GM18907 (cell line): ENCODE data around the gene ZGLP1.

Experiments used
- ATAC-seq: cut with Tn5 transposase; IDR thresholded peaks from one replicate; pipeline ENCODE4 v1.9.1; 2021; ENCODE audit warnings: mild to moderate bottlenecking, moderate library complexity; ENCODE audit not compliant: unreplicated experiment

Gene ZGLP1

GRCh38 chr19:10295847-10296591 lies 13.6 kb downstream of the ZGLP1 start:
- ATAC-seq, result no peak

DNA sequence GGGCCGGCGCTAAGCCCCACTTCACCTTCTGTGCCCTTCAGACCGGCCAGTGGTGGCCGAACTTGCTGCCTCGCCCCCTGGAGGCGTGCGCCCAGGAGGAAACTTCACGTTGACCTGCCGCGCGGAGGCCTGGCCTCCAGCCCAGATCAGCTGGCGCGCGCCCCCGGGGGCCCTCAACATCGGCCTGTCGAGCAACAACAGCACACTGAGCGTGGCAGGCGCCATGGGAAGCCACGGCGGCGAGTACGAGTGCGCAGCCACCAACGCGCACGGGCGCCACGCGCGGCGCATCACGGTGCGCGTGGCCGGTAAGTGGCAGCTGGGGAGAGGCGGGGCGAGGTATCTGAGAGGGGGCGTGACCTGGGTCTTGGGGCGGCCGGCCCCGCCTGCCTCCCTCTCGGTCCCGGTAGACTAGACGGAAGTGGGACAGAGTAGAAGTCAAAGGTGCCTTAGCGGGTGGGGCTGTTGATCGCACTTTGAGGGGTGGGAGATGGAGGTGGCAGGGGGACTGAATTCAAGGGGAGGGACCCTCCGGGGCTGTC lies 14.2 kb downstream of the ZGLP1 start:
- ATAC-seq, result no peak

- ATAC-seq, result no peak
Observed at GRCh38 chr19:10294368-10294697, 15.3 kb downstream of the ZGLP1 start.

DNA sequence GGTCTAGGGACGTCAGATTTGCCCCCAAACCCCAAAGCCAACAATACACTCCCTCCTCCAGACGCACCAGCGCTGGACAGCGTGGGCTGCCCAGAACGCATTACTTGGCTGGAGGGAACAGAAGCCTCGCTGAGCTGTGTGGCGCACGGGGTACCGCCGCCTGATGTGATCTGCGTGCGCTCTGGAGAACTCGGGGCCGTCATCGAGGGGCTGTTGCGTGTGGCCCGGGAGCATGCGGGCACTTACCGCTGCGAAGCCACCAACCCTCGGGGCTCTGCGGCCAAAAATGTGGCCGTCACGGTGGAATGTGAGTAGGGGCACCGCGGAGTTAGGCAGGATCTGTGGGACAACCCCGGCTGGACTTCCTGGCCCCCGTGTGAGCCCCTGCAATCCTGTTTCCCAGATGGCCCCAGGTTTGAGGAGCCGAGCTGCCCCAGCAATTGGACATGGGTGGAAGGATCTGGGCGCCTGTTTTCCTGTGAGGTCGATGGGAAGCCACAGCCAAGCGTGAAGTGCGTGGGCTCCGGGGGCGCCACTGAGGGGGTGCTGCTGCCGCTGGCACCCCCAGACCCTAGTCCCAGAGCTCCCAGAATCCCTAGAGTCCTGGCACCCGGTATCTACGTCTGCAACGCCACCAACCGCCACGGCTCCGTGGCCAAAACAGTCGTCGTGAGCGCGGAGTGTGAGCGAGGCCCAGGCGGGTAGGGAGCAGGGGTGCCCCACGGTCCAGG lies 15.8 kb downstream of the ZGLP1 start:
- no peak for ATAC-seq

GRCh38 chr19:10292789-10293636 lies 16.6 kb downstream of the ZGLP1 start:
- no peak for ATAC-seq

- peak; percentile 47 for ATAC-seq
Observed at GRCh38 chr19:10292206-10292788, 17.3 kb downstream of the ZGLP1 start.

- ATAC-seq, result no peak
Observed at GRCh38 chr19:10291554-10292205, 17.9 kb downstream of the ZGLP1 start.

GRCh38 chr19:10290876-10291553 lies 18.6 kb downstream of the ZGLP1 start:
- no peak for ATAC-seq

DNA sequence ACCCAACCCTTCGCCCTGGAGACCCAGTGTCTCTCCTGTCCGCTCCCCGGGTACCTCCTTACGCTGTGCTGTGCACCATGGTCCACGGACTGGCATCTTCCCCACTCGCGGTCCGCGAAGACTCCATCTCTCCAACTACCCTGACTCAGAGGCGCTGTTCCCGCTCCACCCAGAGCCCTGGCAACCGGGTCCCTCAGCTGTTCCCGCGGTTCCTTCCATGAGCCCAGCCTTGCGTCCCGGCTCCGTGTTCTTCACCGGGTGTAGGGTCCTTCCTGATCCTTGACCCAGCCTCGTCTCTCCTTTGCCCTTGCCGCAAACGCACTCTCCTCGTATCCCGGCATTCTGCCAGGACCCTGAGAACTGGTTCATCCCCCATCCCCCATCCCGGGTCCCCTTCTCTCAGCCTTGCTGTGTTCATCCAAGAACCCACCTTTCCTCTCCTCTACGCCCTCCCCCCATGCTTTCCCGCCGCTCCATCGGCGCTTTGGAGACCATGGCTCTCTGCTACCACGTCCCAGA lies 19.2 kb downstream of the ZGLP1 start:
- no peak for ATAC-seq

- ATAC-seq, result no peak
Observed at GRCh38 chr19:10289836-10290356, 19.7 kb downstream of the ZGLP1 start, which contains the start of gene ICAM5. Gene ICAM5 (plus strand): TSS chr19:10289952. CDS start chr19:10290044, 92 bp downstream.

GRCh38 chr19:10289167-10289835 lies 20.3 kb downstream of the ZGLP1 start:
- no peak for ATAC-seq

DNA sequence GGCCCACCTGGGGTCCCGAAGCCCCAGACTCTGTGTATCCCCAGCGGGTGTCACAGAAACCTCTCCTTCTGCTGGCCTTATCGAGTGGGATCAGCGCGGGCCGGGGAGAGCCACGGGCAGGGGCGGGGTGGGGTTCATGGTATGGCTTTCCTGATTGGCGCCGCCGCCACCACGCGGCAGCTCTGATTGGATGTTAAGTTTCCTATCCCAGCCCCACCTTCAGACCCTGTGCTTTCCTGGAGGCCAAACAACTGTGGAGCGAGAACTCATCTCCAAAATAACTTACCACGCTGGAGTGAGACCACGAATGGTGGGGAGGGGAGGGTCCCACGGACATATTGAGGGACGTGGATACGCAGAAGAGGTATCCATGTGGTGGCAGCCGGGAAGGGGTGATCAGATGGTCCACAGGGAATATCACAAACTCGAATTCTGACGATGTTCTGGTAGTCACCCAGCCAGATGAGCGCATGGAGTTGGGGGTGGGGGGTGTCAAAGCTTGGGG lies 20.9 kb downstream of the ZGLP1 start:
- ATAC-seq, result no peak

DNA sequence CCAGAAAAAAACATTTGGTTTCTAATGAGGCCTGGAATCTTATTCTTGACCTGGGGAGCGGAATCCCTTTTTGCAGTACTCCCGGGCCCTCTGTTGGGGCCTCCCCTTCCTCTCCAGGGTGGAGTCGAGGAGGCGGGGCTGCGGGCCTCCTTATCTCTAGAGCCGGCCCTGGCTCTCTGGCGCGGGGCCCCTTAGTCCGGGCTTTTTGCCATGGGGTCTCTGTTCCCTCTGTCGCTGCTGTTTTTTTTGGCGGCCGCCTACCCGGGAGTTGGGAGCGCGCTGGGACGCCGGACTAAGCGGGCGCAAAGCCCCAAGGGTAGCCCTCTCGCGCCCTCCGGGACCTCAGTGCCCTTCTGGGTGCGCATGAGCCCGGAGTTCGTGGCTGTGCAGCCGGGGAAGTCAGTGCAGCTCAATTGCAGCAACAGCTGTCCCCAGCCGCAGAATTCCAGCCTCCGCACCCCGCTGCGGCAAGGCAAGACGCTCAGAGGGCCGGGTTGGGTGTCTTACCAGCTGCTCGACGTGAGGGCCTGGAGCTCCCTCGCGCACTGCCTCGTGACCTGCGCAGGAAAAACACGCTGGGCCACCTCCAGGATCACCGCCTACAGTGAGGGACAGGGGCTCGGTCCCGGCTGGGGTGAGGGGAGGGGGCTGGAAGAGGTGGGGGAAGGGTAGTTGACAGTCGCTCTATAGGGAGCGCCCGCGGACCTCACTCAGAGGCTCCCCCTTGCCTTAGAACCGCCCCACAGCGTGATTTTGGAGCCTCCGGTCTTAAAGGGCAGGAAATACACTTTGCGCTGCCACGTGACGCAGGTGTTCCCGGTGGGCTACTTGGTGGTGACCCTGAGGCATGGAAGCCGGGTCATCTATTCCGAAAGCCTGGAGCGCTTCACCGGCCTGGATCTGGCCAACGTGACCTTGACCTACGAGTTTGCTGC lies 22.5 kb downstream of the ZGLP1 start, which contains the start of gene ICAM4:
Gene ICAM4 (plus strand): TSS at position 153 of the 935 bp plus-strand sequence. CDS start 58 bp downstream, at position 211.
- no peak for ATAC-seq

- no peak for ATAC-seq
Observed at GRCh38 chr19:10285393-10285792, 24.2 kb downstream of the ZGLP1 start.

- ATAC-seq, result no peak
Observed at GRCh38 chr19:10284960-10285278, 24.7 kb downstream of the ZGLP1 start.

GRCh38 chr19:10284065-10284959 lies 25.3 kb downstream of the ZGLP1 start:
- ATAC-seq, result no peak
